SU-DHL-6 (cell line): ENCODE data around the gene B4GALT6.

Experiments
- H2AFZ ChIP-seq: fragments of 200-600 bp; sonication (generic); 2 replicates; pipeline ENCODE4 v1.6.1; 2014; ENCODE audit warnings: low read depth, mild to moderate bottlenecking, moderate library complexity, mixed read lengths, antibody characterized with exemption, low read length; ENCODE audit not compliant: severe bottlenecking
- H3F3A ChIP-seq: fragments of 200-600 bp; shearing (Covaris generic); 2 replicates; pipeline ENCODE4 v1.6.0; 2016; ENCODE audit warnings: antibody characterized with exemption, mild to moderate bottlenecking; ENCODE audit not compliant: insufficient read depth
- H3K27ac ChIP-seq: fragments of 200-600 bp; sonication (generic); 2 replicates; pipeline ENCODE4 v1.5.1; 2016; ENCODE audit warnings: low read depth, mild to moderate bottlenecking, low read length, moderate library complexity, mixed read lengths
- H3K27me3 ChIP-seq: fragments of 200-600 bp; sonication (generic), shearing (Covaris generic); 2 replicates; pipeline ENCODE4 v1.6.0; 2014; ENCODE audit warnings: mild to moderate bottlenecking, low read length
- H3K36me3 ChIP-seq: fragments of 200-600 bp; sonication (generic); 2 replicates; pipeline ENCODE4 v1.6.1; 2014; ENCODE audit warnings: mild to moderate bottlenecking, low read length, mixed read lengths
- H3K4me2 ChIP-seq: fragments of 300-600, 200-600 bp; shearing (Covaris generic), sonication (generic); 2 replicates; pipeline ENCODE4 v1.6.0; 2014; ENCODE audit warnings: low read length, low read depth, mild to moderate bottlenecking; ENCODE audit not compliant: poor library complexity, severe bottlenecking
- H3K4me3 ChIP-seq: fragments of 200-600 bp; sonication (generic); 2 replicates; pipeline ENCODE4 v1.5.1; 2014; ENCODE audit warnings: antibody characterized with exemption, low read length, mild to moderate bottlenecking, mixed read lengths; ENCODE audit not compliant: insufficient read depth, poor library complexity, severe bottlenecking
- H3K79me2 ChIP-seq: fragments of 200-600 bp; sonication (generic); 2 replicates; pipeline ENCODE4 v1.6.1; 2014; ENCODE audit warnings: mild to moderate bottlenecking, low read length, moderate library complexity; ENCODE audit not compliant: insufficient read depth
- H3K9ac ChIP-seq: fragments of 200-600 bp; sonication (generic); 2 replicates; pipeline ENCODE4 v1.7.0; 2014; ENCODE audit warnings: mild to moderate bottlenecking, low read length
- H3K9me2 ChIP-seq: fragments of 200-600 bp; sonication (generic); replicated peaks from 2 replicates; pipeline ENCODE4 v1.6.1; 2014; ENCODE audit warnings: low read length; ENCODE audit not compliant: insufficient read depth
- H3K9me3 ChIP-seq: fragments of 200-600 bp; sonication (generic); 2 replicates; pipeline ENCODE4 v1.6.1; 2014; ENCODE audit warnings: low read length, mixed read lengths; ENCODE audit not compliant: insufficient read depth
- H4K20me1 ChIP-seq: fragments of 200-600 bp; sonication (generic); 2 replicates; pipeline ENCODE4 v1.6.1; 2014; ENCODE audit warnings: low read depth, mild to moderate bottlenecking, antibody characterized with exemption, low read length, moderate library complexity, mixed read lengths
- EZH2phosphoT487 ChIP-seq: fragments of 200-600 bp; sonication (generic), shearing (Covaris generic); conservative IDR thresholded peaks from 2 replicates; pipeline ENCODE4 v1.6.1; 2018; ENCODE audit warnings: mild to moderate bottlenecking, antibody characterized with exemption, low read length, moderate library complexity, mixed read lengths
- TF ChIP-seq, protein P1 (sequence below): fragments of 200-600 bp; sonication (generic); IDR thresholded peaks from one replicate; pipeline ENCODE4 v1.5.1; 2017; ENCODE audit warnings: antibody characterized with exemption, mild to moderate bottlenecking, low read length, moderate library complexity; ENCODE audit not compliant: insufficient read depth, poor library complexity, severe bottlenecking

Gene B4GALT6

DNA sequence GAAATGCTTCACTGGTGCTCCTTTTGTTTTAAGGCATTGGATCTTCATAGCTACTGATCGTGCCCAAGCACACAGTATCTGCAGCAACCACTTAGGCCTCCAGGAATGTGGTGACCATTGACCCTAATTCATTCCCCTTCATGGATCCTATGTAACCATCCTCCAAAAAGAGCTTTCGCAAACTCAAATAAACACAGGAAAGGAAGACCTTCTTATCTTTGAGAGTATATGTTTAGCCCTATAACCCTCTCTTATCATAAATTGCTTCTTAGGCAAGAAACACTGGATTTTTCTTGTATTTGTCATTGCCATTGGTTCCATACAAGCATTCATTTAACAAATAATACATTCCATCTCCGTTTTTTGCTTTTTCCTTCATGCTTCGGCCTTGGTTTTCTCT lies 96.9 kb downstream of the B4GALT6 start:
- Histone ChIP-seq H3K9me2 (no peaks in the 10 kb centered on the region), H3K27ac (no peak overlapping the region), H3K36me3 (no peaks in the 10 kb centered on the region), H3K27me3 (no peaks in the 10 kb centered on the region), H3K9me3 (no peaks in the 10 kb centered on the region), H2AFZ (no peak overlapping the region), H3K9ac (no peak overlapping the region), H3K79me2 (no peaks in the 10 kb centered on the region), H3K4me2 (no peak overlapping the region), H3K4me3 (no peak overlapping the region), H3F3A (no peaks in the 10 kb centered on the region), H4K20me1 (no peaks in the 10 kb centered on the region)
- TF ChIP-seq EZH2phosphoT487, result no peak
- TF ChIP-seq, protein P1, sequence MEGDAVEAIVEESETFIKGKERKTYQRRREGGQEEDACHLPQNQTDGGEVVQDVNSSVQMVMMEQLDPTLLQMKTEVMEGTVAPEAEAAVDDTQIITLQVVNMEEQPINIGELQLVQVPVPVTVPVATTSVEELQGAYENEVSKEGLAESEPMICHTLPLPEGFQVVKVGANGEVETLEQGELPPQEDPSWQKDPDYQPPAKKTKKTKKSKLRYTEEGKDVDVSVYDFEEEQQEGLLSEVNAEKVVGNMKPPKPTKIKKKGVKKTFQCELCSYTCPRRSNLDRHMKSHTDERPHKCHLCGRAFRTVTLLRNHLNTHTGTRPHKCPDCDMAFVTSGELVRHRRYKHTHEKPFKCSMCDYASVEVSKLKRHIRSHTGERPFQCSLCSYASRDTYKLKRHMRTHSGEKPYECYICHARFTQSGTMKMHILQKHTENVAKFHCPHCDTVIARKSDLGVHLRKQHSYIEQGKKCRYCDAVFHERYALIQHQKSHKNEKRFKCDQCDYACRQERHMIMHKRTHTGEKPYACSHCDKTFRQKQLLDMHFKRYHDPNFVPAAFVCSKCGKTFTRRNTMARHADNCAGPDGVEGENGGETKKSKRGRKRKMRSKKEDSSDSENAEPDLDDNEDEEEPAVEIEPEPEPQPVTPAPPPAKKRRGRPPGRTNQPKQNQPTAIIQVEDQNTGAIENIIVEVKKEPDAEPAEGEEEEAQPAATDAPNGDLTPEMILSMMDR, result no peak

DNA sequence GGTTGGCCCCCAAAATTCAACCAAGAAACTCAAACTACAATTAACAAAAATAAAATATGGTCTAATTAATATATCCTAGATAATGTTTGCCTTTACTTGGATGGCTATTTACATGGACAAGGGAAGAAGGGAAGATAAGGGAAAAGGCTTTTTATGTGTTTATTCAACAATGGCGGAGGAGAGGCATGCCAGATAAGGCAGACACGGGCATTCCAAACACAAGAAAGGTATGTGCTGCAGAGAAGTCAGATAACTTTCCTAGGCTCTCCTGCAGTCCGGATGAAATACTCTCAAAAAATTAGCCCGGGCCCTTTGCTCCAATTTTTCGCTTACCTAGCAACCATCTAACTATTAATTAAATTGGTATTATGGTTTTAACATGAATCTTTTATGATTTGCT lies 97.8 kb downstream of the B4GALT6 start:
- no peaks in the 10 kb centered on the region for H3K9me3 ChIP-seq
- H2AFZ ChIP-seq, result no peak overlapping the region
- no peak overlapping the region for H3K4me2 ChIP-seq
- no peaks in the 10 kb centered on the region for H3K79me2 ChIP-seq
- no peaks in the 10 kb centered on the region for H3F3A ChIP-seq
- H3K27me3 ChIP-seq, result no peaks in the 10 kb centered on the region
- H3K9me2 ChIP-seq, result no peaks in the 10 kb centered on the region
- H3K9ac ChIP-seq, result no peak overlapping the region
- no peaks in the 10 kb centered on the region for H4K20me1 ChIP-seq
- no peak for TF ChIP-seq EZH2phosphoT487
- TF ChIP-seq, protein P1, result no peak
- H3K4me3 ChIP-seq, result no peak overlapping the region
- H3K36me3 ChIP-seq, result no peaks in the 10 kb centered on the region
- H3K27ac ChIP-seq, result no peak overlapping the region

DNA sequence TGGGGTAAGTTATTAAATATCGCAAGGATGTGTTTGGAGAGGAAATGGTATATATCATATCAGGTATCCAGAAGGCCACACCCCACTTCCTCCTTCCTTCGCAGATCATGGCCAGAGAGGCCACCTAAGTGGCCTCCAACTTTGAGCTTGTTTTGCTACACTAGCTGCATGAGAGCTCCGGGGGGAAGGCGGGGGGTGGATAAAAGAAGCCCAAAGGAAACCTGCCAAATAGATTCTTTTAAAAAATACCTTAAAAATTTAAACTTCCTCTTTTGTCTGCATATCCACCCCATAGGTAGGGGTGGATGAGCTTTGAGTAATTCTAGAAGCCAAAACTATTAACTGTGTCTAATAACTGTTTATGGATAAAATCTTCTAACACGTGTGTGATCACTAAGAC lies 98.4 kb downstream of the B4GALT6 start:
- H4K20me1 ChIP-seq, result no peaks in the 10 kb centered on the region
- no peak overlapping the region for H3K9ac ChIP-seq
- no peaks in the 10 kb centered on the region for H3F3A ChIP-seq
- H3K36me3 ChIP-seq, result no peaks in the 10 kb centered on the region
- H3K27me3 ChIP-seq, result no peaks in the 10 kb centered on the region
- no peak for TF ChIP-seq EZH2phosphoT487
- TF ChIP-seq, protein P1, result no peak
- H3K79me2 ChIP-seq, result no peaks in the 10 kb centered on the region
- H3K9me3 ChIP-seq, result no peaks in the 10 kb centered on the region
- H3K27ac ChIP-seq, result no peak overlapping the region
- H3K9me2 ChIP-seq, result no peaks in the 10 kb centered on the region
- H3K4me2 ChIP-seq, result no peak overlapping the region
- no peak overlapping the region for H3K4me3 ChIP-seq
- no peak overlapping the region for H2AFZ ChIP-seq
